Activated B cell treated with CpG ODN at 0.5 μM for 24 hours (primary cell): ENCODE results near the gene CALCB. TPM values are rescaled to one million over a fixed set of nuclear protein-coding genes. Genes with fewer than 3 reads are reported as not detected.
A peak's percentile ranks its signal among the peaks of the same experiment; 100 is the strongest.

ENCODE experiments used
- ATAC-seq: fragments of 200-7000 bp; cut with Tn5 transposase; one replicate; pipeline ENCODE4 v1.10.0; 2021; ENCODE audit warnings: low read depth, mild to moderate bottlenecking, moderate library complexity
- CTCF ChIA-PET: fragments of 350-600 bp; sonication (Branson Sonifier 250); formaldehyde crosslinking; loops from one replicate; lab custom pipeline; 2021; ENCODE audit warnings: antibody characterized with exemption; lab: Charles Lee
- POLR2A ChIA-PET: fragments of 350-600 bp; sonication (Branson Sonifier 250); formaldehyde crosslinking; loops from one replicate; lab custom pipeline; 2021; ENCODE audit warnings: antibody characterized with exemption; lab: Charles Lee
- DNase-seq: peaks from one replicate; pipeline ENCODE4 v3.0.0; 2022
- H3K27ac Mint-ChIP-seq: one replicate; pipeline ENCODE4 v1.8.0; 2020; ENCODE audit warnings: mixed read lengths
- H3K27me3 Mint-ChIP-seq: one replicate; pipeline ENCODE4 v1.8.0; 2021; ENCODE audit warnings: mixed read lengths
- H3K36me3 Mint-ChIP-seq: one replicate; pipeline ENCODE4 v1.8.0; 2021; ENCODE audit warnings: low read depth, mixed read lengths
- H3K4me1 Mint-ChIP-seq: one replicate; pipeline ENCODE4 v1.8.0; 2021; ENCODE audit warnings: mixed read lengths
- H3K4me3 Mint-ChIP-seq: one replicate; pipeline ENCODE4 v1.8.0; 2020; ENCODE audit warnings: mild to moderate bottlenecking, mixed read lengths
- H3K9me3 Mint-ChIP-seq: one replicate; pipeline ENCODE4 v1.8.0; 2020; ENCODE audit warnings: mixed read lengths
- CTCF ChIP-seq: fragments of 200-600 bp; IDR thresholded peaks from one replicate; pipeline ENCODE4 v1.8.0; 2022; ENCODE audit warnings: antibody characterized with exemption, mild to moderate bottlenecking
- intact Hi-C: fragments of 100-400 bp; cut with micrococcal nuclease; formaldehyde crosslinking; loops from one replicate; pipeline ENCODE4 v1.15.1; 2024
- total RNA-seq: library from RNA; stranded (reverse); gene quantifications from 2 replicates; pipeline ENCODE4 v1.2.3, GENCODE V29; 2022

Gene CALCB
- total RNA-seq, 1 donor from 2014 or later, result 0.35 TPM

DNA sequence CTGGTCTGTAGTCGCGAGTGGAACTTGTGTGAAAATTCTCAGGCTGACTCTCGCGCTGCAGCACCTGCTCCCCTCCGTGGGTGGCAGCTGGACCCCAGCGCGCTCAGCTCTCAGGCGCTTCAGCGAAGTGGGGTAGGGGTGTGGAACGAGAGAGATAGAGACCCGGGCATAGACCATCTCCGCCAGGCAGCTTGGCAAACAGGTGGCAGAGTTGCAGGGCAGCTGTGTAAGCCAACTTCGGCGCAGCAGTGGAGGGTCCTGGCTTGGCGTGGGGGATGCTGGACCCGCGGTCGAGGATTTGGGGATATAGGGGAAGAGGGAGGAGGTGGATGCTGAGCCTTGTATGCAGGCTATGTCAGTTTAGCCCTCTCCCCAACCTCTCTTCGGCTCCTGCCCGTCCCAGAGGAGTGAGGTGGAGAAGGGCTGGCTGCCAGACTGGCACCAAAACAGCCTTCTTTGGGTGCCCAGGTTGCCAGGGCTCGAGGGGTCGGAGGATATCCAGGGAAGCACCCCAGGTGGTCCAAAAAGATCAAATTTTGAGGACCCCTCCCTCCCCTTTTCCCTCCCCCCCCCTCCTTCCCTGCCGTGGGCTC is 746 bp upstream of the CALCB start:
- H3K4me3 Mint-ChIP-seq, result no peak overlapping the region
- H3K27ac Mint-ChIP-seq, result no peak overlapping the region
- intact Hi-C loops, result loop anchor here (10.0 kb wide), 1 partner anchor 428 kb away; the partner anchor contains the start of gene PDE3B
- H3K27me3 Mint-ChIP-seq, result peaks cover 39% of the 10 kb centered on the region
- CTCF ChIA-PET, result interaction anchor here (6.0 kb wide), 1 partner anchor 165 kb away, joined by 74 read pairs; no protein-coding TSS in a partner anchor
- ATAC-seq (no peak), DNase-seq (no peak)
- POLR2A ChIA-PET, result no interaction called here
- H3K36me3 Mint-ChIP-seq, result no peaks in the 10 kb centered on the region
- H3K9me3 Mint-ChIP-seq, result peaks cover 9% of the 10 kb centered on the region
- H3K4me1 Mint-ChIP-seq, result peaks cover 18% of the 10 kb centered on the region
- TF ChIP-seq CTCF, result no peak

- Mint-ChIP-seq H3K27ac (no peak overlapping the region), H3K4me1 (peaks cover 18% of the 10 kb centered on the region), H3K27me3 (peaks cover 34% of the 10 kb centered on the region), H3K4me3 (peak overlapping the region; percentile 61), H3K9me3 (peaks cover 4% of the 10 kb centered on the region), H3K36me3 (no peaks in the 10 kb centered on the region)
- peak; percentile 35 for TF ChIP-seq CTCF
- peak; percentile 89 for ATAC-seq
- CTCF ChIA-PET, result interaction anchor here (0.6 to 6.0 kb wide), 9 partner anchors 15 to 533 kb away, joined by 3 to 74 read pairs (median 4); no protein-coding TSS in a partner anchor
- intact Hi-C loops, result loop anchor here (1.0 to 10.0 kb wide), 7 partner anchors 100 to 554 kb away; partner anchors contain the start of genes PDE3B and PSMA1
- POLR2A ChIA-PET, result interaction anchor here (1.0 kb wide), 2 partner anchors 166 to 168 kb away, joined by 3 read pairs; no protein-coding TSS in a partner anchor
- peak; percentile 67 for DNase-seq
Measured at GRCh38 chr11:15074206-15075161, 1.1 kb downstream of the CALCB start.

DNA sequence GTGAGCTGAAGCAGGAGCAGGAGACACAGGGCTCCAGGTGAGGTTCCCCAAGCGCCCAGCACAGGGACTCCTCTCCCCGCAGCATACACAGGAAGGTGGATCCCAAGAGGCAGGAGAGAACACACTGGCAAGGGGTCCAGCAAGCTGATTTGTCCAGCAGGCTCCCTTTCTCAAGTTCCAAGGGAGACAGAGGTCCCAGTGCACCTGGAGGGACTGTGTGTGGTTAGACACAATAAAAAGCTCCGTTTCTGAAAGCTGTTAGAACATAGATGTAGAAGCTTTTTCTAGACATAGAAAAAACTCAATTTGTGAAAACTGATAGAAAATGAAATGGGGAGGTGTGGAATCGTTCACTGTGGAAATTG is 1.8 kb downstream of the CALCB start:
- DNase-seq (no peak), ATAC-seq (no peak)
- Mint-ChIP-seq H3K27ac (no peak overlapping the region), H3K4me3 (no peak overlapping the region), H3K36me3 (no peaks in the 10 kb centered on the region), H3K9me3 (peaks cover 1% of the 10 kb centered on the region), H3K4me1 (peaks cover 18% of the 10 kb centered on the region), H3K27me3 (peaks cover 34% of the 10 kb centered on the region)
- no peak for TF ChIP-seq CTCF
- CTCF ChIA-PET, result interaction anchor here (0.6 to 6.0 kb wide), 7 partner anchors 26 to 534 kb away, joined by 3 to 74 read pairs (median 4); no protein-coding TSS in a partner anchor
- intact Hi-C loops, result loop anchor here (1.0 to 10.0 kb wide), 7 partner anchors 100 to 555 kb away; partner anchors contain the start of genes PDE3B and PSMA1
- POLR2A ChIA-PET, result interaction anchor here (1.0 kb wide), 2 partner anchors 166 to 169 kb away, joined by 3 read pairs; no protein-coding TSS in a partner anchor

GRCh38 chr11:15091175-15091574 is 17.8 kb downstream of the CALCB start:
- intact Hi-C loops, result no loop called here
- ChIA-PET POLR2A (interaction anchor here (0.6 kb wide), 1 partner anchor 1419 kb away, joined by 6 read pairs; no protein-coding TSS in a partner anchor), CTCF (interaction anchor here (1.6 to 1.9 kb wide), 2 partner anchors 8 to 10 kb away, joined by 4 to 6 read pairs; no protein-coding TSS in a partner anchor)
- Mint-ChIP-seq H3K9me3 (peaks cover 7% of the 10 kb centered on the region), H3K27me3 (peaks cover 23% of the 10 kb centered on the region), H3K4me1 (peaks cover 12% of the 10 kb centered on the region), H3K27ac (no peak overlapping the region), H3K4me3 (no peak overlapping the region), H3K36me3 (no peaks in the 10 kb centered on the region)
- no peak for TF ChIP-seq CTCF
- ATAC-seq, result no peak
- DNase-seq, result no peak
